ENCODE measurements around the gene TLR10. TPM values are rescaled to one million over a fixed set of nuclear protein-coding genes. Genes with fewer than 3 reads are reported as not detected.

Gene TLR10, protein sequence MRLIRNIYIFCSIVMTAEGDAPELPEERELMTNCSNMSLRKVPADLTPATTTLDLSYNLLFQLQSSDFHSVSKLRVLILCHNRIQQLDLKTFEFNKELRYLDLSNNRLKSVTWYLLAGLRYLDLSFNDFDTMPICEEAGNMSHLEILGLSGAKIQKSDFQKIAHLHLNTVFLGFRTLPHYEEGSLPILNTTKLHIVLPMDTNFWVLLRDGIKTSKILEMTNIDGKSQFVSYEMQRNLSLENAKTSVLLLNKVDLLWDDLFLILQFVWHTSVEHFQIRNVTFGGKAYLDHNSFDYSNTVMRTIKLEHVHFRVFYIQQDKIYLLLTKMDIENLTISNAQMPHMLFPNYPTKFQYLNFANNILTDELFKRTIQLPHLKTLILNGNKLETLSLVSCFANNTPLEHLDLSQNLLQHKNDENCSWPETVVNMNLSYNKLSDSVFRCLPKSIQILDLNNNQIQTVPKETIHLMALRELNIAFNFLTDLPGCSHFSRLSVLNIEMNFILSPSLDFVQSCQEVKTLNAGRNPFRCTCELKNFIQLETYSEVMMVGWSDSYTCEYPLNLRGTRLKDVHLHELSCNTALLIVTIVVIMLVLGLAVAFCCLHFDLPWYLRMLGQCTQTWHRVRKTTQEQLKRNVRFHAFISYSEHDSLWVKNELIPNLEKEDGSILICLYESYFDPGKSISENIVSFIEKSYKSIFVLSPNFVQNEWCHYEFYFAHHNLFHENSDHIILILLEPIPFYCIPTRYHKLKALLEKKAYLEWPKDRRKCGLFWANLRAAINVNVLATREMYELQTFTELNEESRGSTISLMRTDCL
- total RNA-seq = not detected in 2 replicates

DNA sequence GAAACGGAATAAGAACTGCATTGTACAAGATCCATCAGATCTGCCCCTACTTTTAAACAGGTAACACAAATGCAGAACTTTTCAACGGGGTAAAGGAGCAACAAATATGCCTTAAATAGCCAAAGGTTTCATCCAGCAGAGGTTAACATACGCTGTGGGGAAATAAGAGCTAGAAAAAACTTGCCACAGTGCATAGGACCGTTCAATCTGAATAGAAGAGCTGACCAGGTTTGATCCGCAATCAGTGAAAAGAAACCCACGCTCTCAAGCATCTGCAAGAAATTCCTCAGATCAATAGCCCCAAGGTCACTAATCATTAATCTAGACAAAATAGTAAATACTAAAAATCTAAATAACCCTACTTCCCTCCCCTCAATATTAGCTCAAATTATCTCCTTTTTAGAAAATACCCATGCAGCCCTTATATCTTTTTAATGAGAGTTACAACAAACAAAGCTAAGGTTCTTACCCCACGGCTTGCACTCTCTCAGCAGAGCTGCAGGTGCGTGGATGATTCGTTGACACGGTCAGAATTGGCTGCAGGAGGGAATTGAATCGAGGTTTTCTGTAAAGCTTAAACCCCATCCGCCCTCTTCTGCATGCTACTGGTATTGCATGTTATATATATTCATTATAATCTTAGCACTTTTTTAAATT is at the start of gene TLR10:
Gene TLR10 (minus strand): TSS at position 539 of the 657 bp plus-strand sequence. CDS start 7,400 bp downstream, outside the sequence.

DNA sequence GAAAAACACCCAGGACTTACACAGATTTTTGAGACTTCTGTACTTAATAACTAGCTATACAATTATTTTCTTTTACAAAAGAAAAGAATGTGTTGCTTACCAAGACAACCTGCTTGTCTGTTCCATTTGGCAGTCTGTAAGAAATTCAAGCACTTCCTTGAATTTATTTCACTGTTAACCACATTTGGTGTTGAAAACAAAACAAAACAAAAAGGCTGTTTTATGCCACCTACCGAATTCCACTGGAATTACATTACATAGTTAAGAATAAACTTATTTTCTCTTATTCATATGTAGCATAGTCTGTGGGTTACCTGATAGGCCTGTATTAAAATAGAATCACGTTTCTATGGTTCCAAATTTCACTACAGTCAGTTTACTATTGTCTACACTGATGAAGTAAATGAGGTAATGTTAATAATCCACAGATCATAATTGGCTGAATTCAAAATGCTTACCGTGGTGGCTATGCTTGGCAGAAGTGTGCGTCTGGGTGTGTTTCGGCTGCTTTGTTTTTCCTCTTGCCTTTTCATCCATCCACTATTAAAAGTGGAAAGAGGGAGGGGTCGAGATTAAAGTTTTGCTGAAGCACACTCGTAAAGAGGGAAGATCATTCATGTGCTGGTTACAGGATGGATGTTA is 22.0 kb upstream of the TLR10 start, which contains the start of gene TLR1:
Gene TLR1 (minus strand): TSS at position 138 of the 642 bp plus-strand sequence. CDS start 5,960 bp downstream, outside the sequence.

Other genes starting within 250 kb of the TLR10 start
- 20.2 and 29.4 TPM in 2 replicates for gene KLF3, start 118.8 kb downstream of the TLR10 start, total RNA-seq
- 0.14 and 0.49 TPM in 2 replicates for gene TLR1, start 21.8 kb upstream of the TLR10 start, total RNA-seq
- 0.92 and 1.6 TPM in 2 replicates for gene TLR6, start 73.8 kb upstream of the TLR10 start, total RNA-seq
- 63.2 and 70.3 TPM in 2 replicates for gene FAM114A1, start 84.8 kb upstream of the TLR10 start, total RNA-seq
- 9.2 and 9.5 TPM in 2 replicates for gene TMEM156, start 249.4 kb upstream of the TLR10 start, total RNA-seq

Measured in airway epithelial cell (primary cell).